HepG2 (cell line): Measurements from ENCODE around the gene ZP2. TPM values are rescaled to one million over a fixed set of nuclear protein-coding genes. Genes with fewer than 3 reads are reported as not detected.

Source experiments
- ASH2L ChIP-seq: fragments of 300-600, 200-600 bp; sonication (generic); IDR thresholded peaks from 2 replicates; pipeline ENCODE4 v1.7.0; 2017; ENCODE audit warnings: low read depth, mild to moderate bottlenecking, moderate library complexity, mixed read lengths, low read length; ENCODE audit not compliant: insufficient read length
- DMTF1 ChIP-seq: sonication (generic); formaldehyde crosslinking; IDR thresholded peaks from 2 replicates; pipeline ENCODE4 v1.4.0; 2020; ENCODE audit warnings: mild to moderate bottlenecking, missing genetic modification reagents
- ETV5 ChIP-seq: IDR thresholded peaks from 2 replicates; pipeline ENCODE4 v1.6.1; 2018; ENCODE audit warnings: missing biosample characterization, missing genetic modification reagents, inconsistent platforms, borderline replicate concordance
- HDAC1 ChIP-seq: sonication (generic); formaldehyde crosslinking; IDR thresholded peaks from 2 replicates; pipeline ENCODE4 v1.5.1; 2020; ENCODE audit warnings: mild to moderate bottlenecking, missing genetic modification reagents
- KLF12 ChIP-seq: sonication (generic); formaldehyde crosslinking; IDR thresholded peaks from 2 replicates; pipeline ENCODE4 v1.4.0; 2020; ENCODE audit warnings: missing genetic modification reagents, borderline replicate concordance
- MXD4 ChIP-seq: IDR thresholded peaks from 2 replicates; pipeline ENCODE4 v1.6.1; 2016; ENCODE audit warnings: mild to moderate bottlenecking, missing biosample characterization, missing genetic modification reagents
- NFRKB ChIP-seq: fragments of 450-650 bp; IDR thresholded peaks from 2 replicates; pipeline ENCODE4 v1.6.1; 2017
- POLR2AphosphoS2 ChIP-seq: IDR thresholded peaks from 2 replicates; pipeline ENCODE4 v1.6.1; 2011; ENCODE audit warnings: low read depth, low read length, improper control_type of control experiment
- RBFOX2 ChIP-seq: fragments of 200-400 bp; formaldehyde crosslinking; IDR thresholded peaks from 2 replicates; pipeline ENCODE4 v1.6.1; 2017; ENCODE audit warnings: low read depth, mild to moderate bottlenecking, low read length
- RXRA ChIP-seq: sonication (generic); formaldehyde crosslinking; IDR thresholded peaks from 2 replicates; pipeline ENCODE4 v1.5.1; 2020; ENCODE audit warnings: missing genetic modification reagents
- SMAD9 ChIP-seq: sonication (generic); formaldehyde crosslinking; IDR thresholded peaks from 2 replicates; pipeline ENCODE4 v1.5.1; 2020; ENCODE audit warnings: mild to moderate bottlenecking, missing genetic modification reagents
- SMARCE1 ChIP-seq: fragments of 450-650 bp; IDR thresholded peaks from 2 replicates; pipeline ENCODE4 v1.6.1; 2017; ENCODE audit warnings: borderline replicate concordance
- TEAD3 ChIP-seq: optimal IDR thresholded peaks from 2 replicates; pipeline ENCODE3; 2016; ENCODE audit warnings: borderline replicate concordance
- ZBTB34 ChIP-seq: sonication (generic); formaldehyde crosslinking; IDR thresholded peaks from 2 replicates; pipeline ENCODE4 v1.8.0; 2022; ENCODE audit warnings: mild to moderate bottlenecking, missing genetic modification reagents
- ZBTB46 ChIP-seq: sonication (generic); formaldehyde crosslinking; IDR thresholded peaks from 2 replicates; pipeline ENCODE4 v1.4.0; 2020; ENCODE audit warnings: mild to moderate bottlenecking, missing genetic modification reagents, borderline replicate concordance
- ZNF263 ChIP-seq: sonication (generic); formaldehyde crosslinking; IDR thresholded peaks from 2 replicates; pipeline ENCODE4 v1.4.0; 2020; ENCODE audit warnings: missing genetic modification reagents
- ZNF644 ChIP-seq: IDR thresholded peaks from 2 replicates; pipeline ENCODE4 v1.6.1; 2016; ENCODE audit warnings: low read depth
- ZNF687 ChIP-seq: sonication (generic); formaldehyde crosslinking; IDR thresholded peaks from 2 replicates; pipeline ENCODE4 v1.5.1; 2020; ENCODE audit warnings: mild to moderate bottlenecking, missing genetic modification reagents, moderate library complexity
- ZNF770 ChIP-seq: sonication (generic); formaldehyde crosslinking; IDR thresholded peaks from 2 replicates; pipeline ENCODE4 v1.5.0; 2020; ENCODE audit warnings: mild to moderate bottlenecking, missing genetic modification reagents
- polyA plus RNA-seq, 8 experiments: library from polyadenylated mRNA; depleted of rRNA in 3 of 8; stranded (reverse) in 7 of 8; unstranded in 1 of 8; fragments of >200 nt; fragmentation: Illumina TruSeq in 4 of 8; extraction: Trizol in 4 of 8; gene quantifications; 2 replicates each; pipeline versions ENCODE4 v1.2.1 to v1.2.3, GENCODE V29; 2011 to 2016; ENCODE audit warnings: low read depth in 4 of 8, missing spikeins in 1 of 8, mixed read lengths in 1 of 8; ENCODE audit not compliant: insufficient read depth in 1 of 8
- total RNA-seq, 5 experiments: library from RNA; depleted of rRNA; stranded (reverse); fragments of >200 nt; fragmentation: Illumina TruSeq; extraction: Trizol; gene quantifications; 2 replicates each; pipeline ENCODE4 v1.2.3, GENCODE V29; 2016; ENCODE audit warnings: low read depth in 1 of 5

Gene ZP2
- total and polyA plus RNA-seq, 2 of the 13 experiments (the other 11 are each of a cell fraction or from before 2014, with no cell fraction given): not detected

- TF ChIP-seq TEAD3 (peak; percentile 45), ZNF644 (0 out of 2 replicates have a peak, but pooled peaks have one; percentile 7), ZNF687 (0 out of 2 replicates have a peak, but pooled peaks have one; percentile 27), HDAC1 (CRISPR knock-in tag) (no peak), SMAD9 (CRISPR knock-in tag) (no peak), RXRA (peak; percentile 23; the same call in 1 of the 2 replicates), ZBTB46 (no peak), POLR2AphosphoS2 (no peak), ASH2L (no peak), NFRKB (no peak), ZNF263 (CRISPR knock-in tag) (peak; percentile 90), KLF12 (no peak), SMARCE1 (no peak), ETV5 (CRISPR knock-in tag) (no peak), RBFOX2 (no peak), ZBTB34 (no peak), MXD4 (CRISPR knock-in tag) (0 out of 2 replicates have a peak, but pooled peaks have one; percentile 29), ZNF770 (CRISPR knock-in tag) (no peak), DMTF1 (CRISPR knock-in tag) (no peak)
These were observed 60.9 kb downstream of the ZP2 start, which contains the start of gene DNAH3 (continued) for GRCh38 chr16:21150375-21151001.
